GM12878 (cell line): ENCODE data around the gene PTCD3.

ENCODE experiments used
- CREM ChIP-seq: IDR thresholded peaks from 2 replicates; pipeline ENCODE4 v1.6.1; 2014; ENCODE audit warnings: antibody characterized with exemption, low read depth
- MTA3 ChIP-seq: IDR thresholded peaks from 2 replicates; pipeline ENCODE4 v1.6.1; 2012; ENCODE audit warnings: low read length, inconsistent platforms, borderline replicate concordance

DNA sequence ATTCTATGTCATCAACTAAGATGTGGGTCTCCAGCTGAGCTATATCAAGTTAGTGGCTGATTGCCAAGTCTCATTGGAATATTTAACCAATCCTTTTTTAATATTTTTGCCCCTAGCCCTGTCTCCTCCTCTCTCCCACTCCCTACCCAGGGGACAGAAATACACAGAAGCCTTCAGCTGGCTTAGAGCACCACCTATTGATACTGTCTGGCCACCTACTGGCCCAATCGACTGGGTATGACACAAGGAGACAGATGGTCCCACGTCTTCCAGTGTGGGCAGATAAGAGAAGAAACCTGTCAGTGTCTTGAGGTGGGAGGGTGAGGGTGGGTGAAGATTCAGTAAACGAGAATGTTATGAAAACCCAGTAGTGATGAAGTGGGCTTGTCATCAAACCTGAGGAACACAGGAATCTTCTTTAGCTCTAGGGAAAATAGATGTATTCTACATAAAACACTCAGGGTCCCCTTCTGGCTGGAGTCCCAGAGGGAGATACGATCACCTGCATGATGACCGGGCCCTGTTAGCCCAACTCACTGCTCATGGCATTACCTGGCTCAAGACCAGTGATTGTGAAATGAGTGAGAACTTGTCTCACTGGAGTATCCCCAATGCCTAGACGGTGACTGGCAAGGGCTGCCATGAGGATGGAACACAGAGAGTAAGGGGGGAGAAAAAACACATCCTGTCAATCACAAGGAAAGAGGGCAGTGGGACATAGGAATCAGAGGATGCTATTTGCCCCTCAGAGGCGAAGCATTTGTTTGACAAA is 27.1 kb upstream of the PTCD3 start:
- TF ChIP-seq MTA3 (no peak), CREM (no peak)
